Measurements from ENCODE around the gene INHBE.

Gene INHBE

GRCh38 chr12:57459055-57459749 lies 4.1 kb downstream of the INHBE start (continued):
- TF ChIP-seq ZNF510 (tag by site-specific recombination; IDR thresholded peaks at IDR 0.05; ENCODE audit: insufficient replicate concordance) (no peak), ZNF223 (tag by site-specific recombination; IDR thresholded peaks at IDR 0.05) (no peak), ZNF146 (tag by site-specific recombination; IDR thresholded peaks at IDR 0.05) (no peak), ZNF664 (tag by site-specific recombination; IDR thresholded peaks at IDR 0.05) (no peak), ZNF654 (tag by site-specific recombination; IDR thresholded peaks at IDR 0.05; ENCODE audit: low read depth) (peak; percentile 91), KLF1 (tag by site-specific recombination; IDR thresholded peaks at IDR 0.05) (peak; percentile 55), ZNF398 (tag by site-specific recombination; IDR thresholded peaks at IDR 0.05) (peak; percentile 4), SP3 (tag by site-specific recombination; IDR thresholded peaks at IDR 0.05) (peak; percentile 65), ZNF112 (tag by site-specific recombination; IDR thresholded peaks at IDR 0.05) (no peak), GLIS1 (tag by site-specific recombination; IDR thresholded peaks at IDR 0.05) (no peak), KLF8 (tag by site-specific recombination; IDR thresholded peaks at IDR 0.05) (peak; percentile 96), SCRT2 (tag by site-specific recombination; IDR thresholded peaks at IDR 0.05) (no peak), ZNF488 (tag by site-specific recombination; IDR thresholded peaks at IDR 0.05) (no peak), ZNF529 (tag by site-specific recombination; IDR thresholded peaks at IDR 0.05; ENCODE audit: insufficient replicate concordance) (no peak), ZNF121 (tag by site-specific recombination; IDR thresholded peaks at IDR 0.05) (peak; percentile 87; the same call in 1 of the 2 replicates), PBX3 (CRISPR knock-in tag; IDR thresholded peaks at IDR 0.05) (no peak), ZNF624 (tag by site-specific recombination; IDR thresholded peaks at IDR 0.05) (no peak), ZBTB7A (tag by site-specific recombination; IDR thresholded peaks at IDR 0.05; ENCODE audit: low read depth) (0 out of 2 replicates have a peak, but pooled peaks have one; percentile 80), ZNF169 (tag by site-specific recombination; IDR thresholded peaks at IDR 0.05) (no peak), ZNF513 (tag by site-specific recombination; IDR thresholded peaks at IDR 0.05) (no peak; the same call in 1 of the 2 replicates), BCL11A (tag by site-specific recombination; IDR thresholded peaks at IDR 0.05; ENCODE audit: low read depth) (0 out of 2 replicates have a peak, but pooled peaks have one; percentile 59), PRDM10 (tag by site-specific recombination; IDR thresholded peaks at IDR 0.05) (peak; percentile 92), ZNF626 (tag by site-specific recombination; IDR thresholded peaks at IDR 0.05) (no peak), ZFP41 (tag by site-specific recombination; IDR thresholded peaks at IDR 0.05; ENCODE audit: borderline replicate concordance) (no peak), ZNF426 (tag by site-specific recombination; IDR thresholded peaks at IDR 0.05) (no peak), ZNF777 (tag by site-specific recombination; IDR thresholded peaks at IDR 0.05; ENCODE audit: borderline replicate concordance) (peak; percentile 43; the same call in 1 of the 2 replicates), INSM2 (tag by site-specific recombination; IDR thresholded peaks at IDR 0.05) (no peak)

Measured in HEK293 (cell line).